Measurements from ENCODE around the gene LZTFL1.
"Not testable (repeated sequence)": the region's sequence is repeated elsewhere in the genome, so short reads cannot be mapped to it uniquely, and the experiment has no call there.

The LZTFL1 gene

GRCh38 chr3:45858809-45859543 is 17.1 kb upstream of the LZTFL1 start:
- Histone ChIP-seq H3K9me3 (ENCODE audit: low read depth, low read length) (no peaks in the 10 kb centered on the region), H3K27ac (no peak overlapping the region), H3K9ac (ENCODE audit: insufficient read length) (no peak overlapping the region), H3K36me3 (ENCODE audit: insufficient read depth, low read length) (no peaks in the 10 kb centered on the region), H3K4me3 (no peak overlapping the region)
- no peak for DNase-seq (ENCODE audit: low read depth, low spot score)
- TF ChIP-seq EZH2 (IDR thresholded peaks at IDR 0.05) = no peak
- TF ChIP-seq POLR2AphosphoS5 (IDR thresholded peaks at IDR 0.05; ENCODE audit: borderline replicate concordance, low read depth, low read length) = no peak
- no peak for TF ChIP-seq FOXP2 (optimal IDR thresholded peaks at IDR 0.05; ENCODE audit: control extremely low read depth, extremely low read length, insufficient read depth)

DNA sequence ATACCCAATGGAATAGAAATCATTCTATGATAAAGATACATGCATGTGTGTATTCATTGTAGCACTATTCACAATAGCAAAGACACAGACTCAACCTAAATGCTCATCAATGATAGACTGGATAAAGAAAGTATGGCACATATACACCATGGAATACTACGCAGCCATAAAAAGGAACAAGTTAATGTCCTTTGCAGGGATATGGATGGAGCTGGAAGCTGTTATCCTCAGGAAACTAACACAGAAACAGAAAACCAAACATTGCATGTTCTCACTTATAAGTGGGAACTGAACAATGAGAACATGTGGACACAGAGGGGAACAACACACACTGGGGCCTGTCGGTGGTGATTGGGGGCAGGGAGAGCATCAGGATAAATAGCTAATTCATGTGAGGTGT is 15.1 kb upstream of the LZTFL1 start:
- H3K9ac ChIP-seq (ENCODE audit: insufficient read length); DNase-seq (ENCODE audit: low read depth, low spot score); H3K27ac ChIP-seq; H3K4me3 ChIP-seq; H3K36me3 ChIP-seq (ENCODE audit: insufficient read depth, low read length); H3K9me3 ChIP-seq (ENCODE audit: low read depth, low read length): not testable (repeated sequence)

DNA sequence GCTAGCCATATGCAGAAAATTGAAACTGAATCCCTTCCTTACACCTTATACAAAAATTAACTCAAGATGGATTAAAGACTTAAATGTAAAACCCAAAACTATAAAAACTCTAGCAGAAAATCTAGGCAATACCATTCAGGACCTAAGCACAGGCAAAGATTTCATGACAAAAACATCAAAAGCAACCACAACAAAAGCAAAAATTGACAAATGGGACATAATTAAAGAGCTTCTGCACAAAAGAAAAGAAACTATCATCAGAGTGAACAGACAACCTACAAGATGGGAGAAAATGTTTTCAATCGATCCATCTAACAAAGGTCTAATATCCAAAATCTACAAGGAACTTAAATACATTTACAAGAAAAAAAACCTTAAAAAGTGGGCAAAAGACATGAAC is 14.4 kb upstream of the LZTFL1 start:
- not testable (repeated sequence) for H3K9ac ChIP-seq (ENCODE audit: insufficient read length); H3K36me3 ChIP-seq (ENCODE audit: insufficient read depth, low read length); H3K27ac ChIP-seq; H3K9me3 ChIP-seq (ENCODE audit: low read depth, low read length); H3K4me3 ChIP-seq; DNase-seq (ENCODE audit: low read depth, low spot score)

GRCh38 chr3:45852828-45853227 is 10.9 kb upstream of the LZTFL1 start:
- H3K9ac ChIP-seq (ENCODE audit: insufficient read length) = no peak overlapping the region
- TF ChIP-seq POLR2AphosphoS5 (IDR thresholded peaks at IDR 0.05; ENCODE audit: borderline replicate concordance, low read depth, low read length) = no peak
- no peak for TF ChIP-seq EZH2 (IDR thresholded peaks at IDR 0.05)
- no peak for TF ChIP-seq FOXP2 (optimal IDR thresholded peaks at IDR 0.05; ENCODE audit: control extremely low read depth, extremely low read length, insufficient read depth)
- H3K27ac ChIP-seq = no peak overlapping the region
- no peak overlapping the region for H3K4me3 ChIP-seq
- H3K9me3 ChIP-seq (ENCODE audit: low read depth, low read length) = no peaks in the 10 kb centered on the region
- no peaks in the 10 kb centered on the region for H3K36me3 ChIP-seq (ENCODE audit: insufficient read depth, low read length)
- no peak for DNase-seq (ENCODE audit: low read depth, low spot score)

DNA sequence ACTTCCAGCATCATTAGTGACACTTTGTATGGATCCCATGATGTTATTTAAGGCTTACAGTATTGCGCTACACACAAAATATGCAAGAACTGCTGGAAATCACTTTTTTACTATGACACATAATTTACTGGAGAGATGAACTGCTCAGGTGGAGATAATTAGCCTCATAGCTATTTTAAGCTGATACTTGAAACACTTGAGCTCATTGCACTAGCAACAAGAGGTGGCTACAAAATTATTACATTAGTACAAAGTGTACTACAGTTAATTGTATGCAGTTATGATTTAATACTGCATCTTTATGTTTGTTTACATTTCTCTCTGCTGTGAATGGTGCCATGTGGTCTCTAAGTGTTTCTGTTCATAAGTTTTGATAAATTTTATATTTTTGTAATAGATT is 6.5 kb upstream of the LZTFL1 start:
- TF ChIP-seq FOXP2 (optimal IDR thresholded peaks at IDR 0.05; ENCODE audit: control extremely low read depth, extremely low read length, insufficient read depth) = no peak
- TF ChIP-seq EZH2 (IDR thresholded peaks at IDR 0.05) = no peak
- TF ChIP-seq POLR2AphosphoS5 (IDR thresholded peaks at IDR 0.05; ENCODE audit: borderline replicate concordance, low read depth, low read length) = no peak
- no peak for DNase-seq (ENCODE audit: low read depth, low spot score)
- Histone ChIP-seq H3K27ac (no peak overlapping the region), H3K36me3 (ENCODE audit: insufficient read depth, low read length) (no peaks in the 10 kb centered on the region), H3K9ac (ENCODE audit: insufficient read length) (no peak overlapping the region), H3K9me3 (ENCODE audit: low read depth, low read length) (no peaks in the 10 kb centered on the region), H3K4me3 (no peak overlapping the region)

- H3K27ac ChIP-seq = no peak overlapping the region
- DNase-seq (ENCODE audit: low read depth, low spot score) = no peak
- no peak overlapping the region for H3K9ac ChIP-seq (ENCODE audit: insufficient read length)
- no peaks in the 10 kb centered on the region for H3K36me3 ChIP-seq (ENCODE audit: insufficient read depth, low read length)
- no peak overlapping the region for H3K4me3 ChIP-seq
- no peaks in the 10 kb centered on the region for H3K9me3 ChIP-seq (ENCODE audit: low read depth, low read length)
- TF ChIP-seq POLR2AphosphoS5 (IDR thresholded peaks at IDR 0.05; ENCODE audit: borderline replicate concordance, low read depth, low read length) = no peak
- no peak for TF ChIP-seq FOXP2 (optimal IDR thresholded peaks at IDR 0.05; ENCODE audit: control extremely low read depth, extremely low read length, insufficient read depth)
- TF ChIP-seq EZH2 (IDR thresholded peaks at IDR 0.05) = no peak
Observed at GRCh38 chr3:45844616-45845015, 2.7 kb upstream of the LZTFL1 start.

DNA sequence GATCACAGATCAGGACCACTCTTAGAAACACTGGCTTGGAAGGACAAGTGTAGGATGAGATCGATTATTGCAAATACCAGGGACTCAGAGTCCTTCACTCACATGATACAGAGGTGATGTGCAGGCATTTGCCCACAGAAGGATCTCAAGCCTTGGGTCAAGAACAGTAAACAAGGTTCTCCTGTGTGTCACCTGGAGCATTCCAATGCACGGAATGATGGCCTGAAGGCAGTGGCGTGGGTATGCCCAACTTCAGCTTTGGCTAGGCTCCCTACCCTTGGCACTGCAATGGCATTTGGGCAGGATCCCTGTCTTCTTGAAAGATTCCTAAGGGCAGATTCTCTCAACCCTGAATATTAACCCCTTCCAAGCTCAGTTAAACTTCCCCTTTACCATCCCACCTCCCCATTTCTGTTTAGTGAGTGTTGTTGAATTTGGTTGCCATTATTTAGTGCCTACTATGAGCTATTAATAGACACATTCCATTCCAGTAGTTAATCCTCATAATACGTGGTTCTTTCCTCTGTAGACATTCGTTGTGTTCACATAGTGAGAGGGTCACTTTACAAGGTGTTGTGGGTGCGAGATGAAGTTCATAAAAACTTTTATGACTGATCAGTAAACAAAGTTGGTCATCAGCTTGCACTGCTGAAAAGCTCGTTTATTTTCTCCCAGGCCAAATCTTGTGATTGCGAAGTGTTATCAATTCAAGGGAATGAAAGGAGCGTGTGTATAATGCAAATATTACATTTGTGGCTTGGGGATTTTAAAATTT is 1.1 kb upstream of the LZTFL1 start:
- TF ChIP-seq POLR2AphosphoS5 (IDR thresholded peaks at IDR 0.05; ENCODE audit: borderline replicate concordance, low read depth, low read length) (no peak), FOXP2 (optimal IDR thresholded peaks at IDR 0.05; ENCODE audit: control extremely low read depth, extremely low read length, insufficient read depth) (no peak), EZH2 (IDR thresholded peaks at IDR 0.05) (no peak)
- Histone ChIP-seq H3K36me3 (ENCODE audit: insufficient read depth, low read length) (no peaks in the 10 kb centered on the region), H3K9ac (ENCODE audit: insufficient read length) (no peak overlapping the region), H3K4me3 (no peak overlapping the region), H3K27ac (no peak overlapping the region), H3K9me3 (ENCODE audit: low read depth, low read length) (no peaks in the 10 kb centered on the region)
- no peak for DNase-seq (ENCODE audit: low read depth, low spot score)

GRCh38 chr3:45841420-45841756 is 531 bp downstream of the LZTFL1 start:
- H3K36me3 ChIP-seq (ENCODE audit: insufficient read depth, low read length) = no peaks in the 10 kb centered on the region
- no peak overlapping the region for H3K27ac ChIP-seq
- peak overlapping the region; percentile 85 for H3K4me3 ChIP-seq
- peak overlapping the region; percentile 62 for H3K9ac ChIP-seq (ENCODE audit: insufficient read length)
- H3K9me3 ChIP-seq (ENCODE audit: low read depth, low read length) = no peaks in the 10 kb centered on the region
- no peak for TF ChIP-seq FOXP2 (optimal IDR thresholded peaks at IDR 0.05; ENCODE audit: control extremely low read depth, extremely low read length, insufficient read depth)
- no peak for TF ChIP-seq POLR2AphosphoS5 (IDR thresholded peaks at IDR 0.05; ENCODE audit: borderline replicate concordance, low read depth, low read length)
- no peak for TF ChIP-seq EZH2 (IDR thresholded peaks at IDR 0.05)
- DNase-seq (ENCODE audit: low read depth, low spot score) = no peak

GRCh38 chr3:45838466-45838865 is 3.5 kb downstream of the LZTFL1 start:
- Histone ChIP-seq H3K9me3 (ENCODE audit: low read depth, low read length) (no peaks in the 10 kb centered on the region), H3K27ac (no peak overlapping the region), H3K36me3 (ENCODE audit: insufficient read depth, low read length) (no peaks in the 10 kb centered on the region), H3K9ac (ENCODE audit: insufficient read length) (no peak overlapping the region), H3K4me3 (no peak overlapping the region)
- TF ChIP-seq POLR2AphosphoS5 (IDR thresholded peaks at IDR 0.05; ENCODE audit: borderline replicate concordance, low read depth, low read length) (no peak), FOXP2 (optimal IDR thresholded peaks at IDR 0.05; ENCODE audit: control extremely low read depth, extremely low read length, insufficient read depth) (no peak), EZH2 (IDR thresholded peaks at IDR 0.05) (no peak)
- no peak for DNase-seq (ENCODE audit: low read depth, low spot score)

Measured in SK-N-MC (cell line).